ENCODE data around the gene ZNF747. TPM values are rescaled to one million over a fixed set of nuclear protein-coding genes. Genes with fewer than 3 reads are reported as not detected.

ZNF747 gene
- 3.1 to 5.1 TPM (median 4.6 TPM) in 5 replicates for total RNA-seq (2022; extraction: Qiagen RNA extraction; ENCODE audit: low read depth)

DNA sequence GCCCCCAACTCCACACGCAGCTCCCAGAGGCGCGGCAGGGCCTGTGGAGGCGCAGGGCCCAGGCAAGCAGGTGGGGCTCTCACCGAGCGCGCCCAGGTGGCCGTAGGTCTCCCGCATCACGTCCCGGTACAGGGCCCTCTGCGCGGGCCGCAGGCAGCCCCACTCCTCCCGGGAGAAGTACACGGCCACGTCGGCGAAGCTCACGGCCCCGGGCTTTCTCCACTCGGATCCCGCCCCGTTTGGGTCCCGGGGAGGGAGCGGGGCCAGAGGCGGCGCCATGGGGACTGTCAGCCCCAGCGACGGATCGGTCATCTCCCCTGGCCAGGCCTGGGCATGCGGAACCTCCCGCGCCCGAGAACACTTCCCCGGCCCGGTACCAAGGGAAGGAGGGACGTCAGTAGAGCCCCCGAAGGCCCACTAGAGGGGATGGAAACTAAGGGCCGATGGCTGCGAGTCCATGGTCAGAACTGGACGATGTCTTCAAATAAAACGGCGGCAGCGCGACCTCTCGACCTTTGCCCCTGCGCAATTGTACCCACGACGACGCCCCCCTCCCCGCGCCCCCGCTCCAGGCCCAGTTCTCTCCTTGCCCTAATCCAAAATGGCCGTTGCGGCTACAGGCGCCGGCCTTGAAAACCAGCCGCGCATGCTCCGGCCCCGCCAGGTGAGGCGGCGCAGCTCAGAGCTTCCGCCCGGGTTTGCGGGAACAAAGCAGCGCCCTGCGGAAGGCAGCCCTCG, at the start of gene ZNF747:
Gene ZNF747, minus strand, starts transcription at position 491 of the 738 bp plus-strand sequence. Its CDS starts 179 bp downstream, at position 312.

DNA sequence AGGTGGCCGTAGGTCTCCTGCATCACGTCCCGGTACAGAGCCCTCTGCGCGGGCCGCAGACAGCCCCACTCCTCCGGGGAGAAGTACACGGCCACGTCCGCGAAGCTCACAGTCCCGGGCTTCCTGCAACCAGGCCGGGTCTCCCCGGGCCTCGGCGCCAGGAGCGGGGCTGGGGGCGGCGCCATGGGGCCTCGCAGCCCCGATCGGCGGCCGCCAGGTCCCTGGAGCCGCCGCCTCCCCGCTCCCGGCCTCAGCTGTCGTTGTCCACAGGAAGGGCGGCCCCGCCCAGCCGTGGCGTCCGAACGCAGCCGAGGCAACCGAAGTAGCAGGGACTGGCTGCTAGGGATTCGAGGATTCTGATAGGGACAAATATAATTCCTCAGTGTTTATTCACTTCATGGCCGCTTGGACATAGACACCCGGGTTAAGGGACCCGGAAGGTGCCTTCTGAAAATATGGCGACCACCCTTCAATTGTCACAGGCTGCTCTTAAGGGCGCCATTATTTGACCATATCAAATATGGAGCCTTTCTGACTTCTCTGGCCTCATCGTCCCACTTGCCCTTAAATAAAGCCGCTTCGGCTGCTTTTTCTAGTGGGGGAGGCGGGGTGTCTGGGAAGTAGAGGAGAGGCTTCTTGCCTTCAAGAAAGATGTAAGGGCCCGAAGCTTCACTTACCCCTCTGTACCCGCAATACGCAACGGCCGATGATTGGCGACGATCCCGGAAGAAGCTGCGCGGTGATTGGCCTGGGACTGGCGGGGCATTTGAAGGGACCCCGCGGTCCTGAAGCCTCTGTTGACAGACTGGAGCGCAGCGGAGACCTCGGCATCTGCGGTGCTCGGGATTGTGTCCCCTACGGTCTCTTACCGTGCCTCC, 37.0 kb upstream of the ZNF747 start, which contains the start of gene ZNF688:
Gene ZNF688, minus strand, starts transcription at position 270 of the 878 bp plus-strand sequence. Its CDS starts 85 bp downstream, at position 185.

GRCh38 chr16:30557957-30558788, 23.5 kb upstream of the ZNF747 start, which contains the start of gene ZNF764:
Gene ZNF764 (minus strand): TSS chr16:30558374. CDS start chr16:30558182, 192 bp downstream.

DNA sequence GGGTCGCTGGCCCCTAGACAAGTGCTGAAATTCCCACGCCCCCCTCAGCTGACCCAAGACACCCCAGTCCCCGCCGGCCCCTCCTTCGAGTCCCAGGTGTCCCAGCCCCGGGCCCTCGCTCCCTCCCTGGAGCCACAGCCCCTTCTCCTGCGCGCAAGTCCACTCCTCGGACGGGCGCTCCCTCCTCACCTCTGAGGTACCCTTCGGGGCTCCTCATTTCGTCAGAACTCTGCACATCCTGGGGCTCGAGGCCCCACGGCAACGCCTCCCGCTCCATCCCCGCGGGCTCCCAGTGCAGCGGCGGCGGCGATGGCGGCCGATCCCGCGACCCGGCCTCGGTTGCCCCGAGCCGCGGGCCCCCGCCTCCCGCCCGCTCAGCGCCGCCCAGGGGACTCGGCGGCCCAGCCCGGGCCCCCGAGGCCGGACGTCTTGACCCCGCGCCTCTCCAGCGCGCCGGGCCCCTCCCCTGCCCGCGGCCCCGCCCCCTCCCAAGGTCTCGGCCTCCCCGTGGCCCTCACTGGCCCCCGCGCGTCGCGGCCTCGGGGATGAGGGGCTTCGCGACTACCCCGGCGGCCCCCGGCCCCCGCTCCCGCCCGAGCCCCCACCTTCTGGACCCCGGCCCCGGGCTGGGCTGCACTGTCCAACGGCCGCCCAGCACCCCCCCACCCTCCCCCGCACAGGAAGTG, 8.4 kb downstream of the ZNF747 start, which contains the start of gene ZNF768:
Gene ZNF768, minus strand, starts transcription at position 430 of the 686 bp plus-strand sequence. Its CDS starts 153 bp downstream, at position 277.

Other genes starting within 250 kb of the ZNF747 start
- gene CD2BP2, start 179.6 kb downstream of the ZNF747 start, total RNA-seq (2022; extraction: Qiagen RNA extraction; ENCODE audit: low read depth), result 64.0 to 69.6 TPM (median 67.1 TPM) in 5 replicates
- 26.5 to 36.6 TPM (median 31.8 TPM) in 5 replicates for gene TBC1D10B, start 164.4 kb downstream of the ZNF747 start, total RNA-seq (2022; extraction: Qiagen RNA extraction; ENCODE audit: low read depth)
- gene MYL11, start 160.1 kb downstream of the ZNF747 start, total RNA-seq (2022; extraction: Qiagen RNA extraction; ENCODE audit: low read depth), result 0.46 to 0.63 TPM (median 0.54 TPM) in 3 of 5 replicates, not detected in the others
- 1.4 to 2.2 TPM (median 1.7 TPM) in 5 replicates for gene SEPTIN1, start 152.3 kb downstream of the ZNF747 start, total RNA-seq (2022; extraction: Qiagen RNA extraction; ENCODE audit: low read depth)
- gene ZNF48, start 139.4 kb downstream of the ZNF747 start, total RNA-seq (2022; extraction: Qiagen RNA extraction; ENCODE audit: low read depth), result 11.9 to 12.9 TPM (median 12.4 TPM) in 5 replicates
- 3.7 to 6.2 TPM (median 5.4 TPM) in 5 replicates for gene ZNF771, start 127.3 kb downstream of the ZNF747 start, total RNA-seq (2022; extraction: Qiagen RNA extraction; ENCODE audit: low read depth)
- 115 to 143 TPM (median 137 TPM) in 5 replicates for gene DCTPP1, start 104.8 kb downstream of the ZNF747 start, total RNA-seq (2022; extraction: Qiagen RNA extraction; ENCODE audit: low read depth)
- 51.1 to 56.3 TPM (median 54.3 TPM) in 5 replicates for gene SEPHS2, start 89.0 kb downstream of the ZNF747 start, total RNA-seq (2022; extraction: Qiagen RNA extraction; ENCODE audit: low read depth)
- gene ITGAL, start 62.1 kb downstream of the ZNF747 start, total RNA-seq (2022; extraction: Qiagen RNA extraction; ENCODE audit: low read depth), result 0.12 to 0.28 TPM (median 0.21 TPM) in 4 of 5 replicates, not detected in the other
- 38.0 to 49.6 TPM (median 44.5 TPM) in 5 replicates for gene ZNF768, start 8.3 kb downstream of the ZNF747 start, total RNA-seq (2022; extraction: Qiagen RNA extraction; ENCODE audit: low read depth)
- gene ZNF764, start 23.5 kb upstream of the ZNF747 start, total RNA-seq (2022; extraction: Qiagen RNA extraction; ENCODE audit: low read depth), result 5.2 to 6.3 TPM (median 5.6 TPM) in 5 replicates
- gene ZNF688, start 36.9 kb upstream of the ZNF747 start, total RNA-seq (2022; extraction: Qiagen RNA extraction; ENCODE audit: low read depth), result 5.5 to 10.0 TPM (median 7.8 TPM) in 5 replicates
- gene ZNF785, start 50.8 kb upstream of the ZNF747 start, total RNA-seq (2022; extraction: Qiagen RNA extraction; ENCODE audit: low read depth), result not detected in 5 replicates
- gene ZNF689, start 75.5 kb upstream of the ZNF747 start, total RNA-seq (2022; extraction: Qiagen RNA extraction; ENCODE audit: low read depth), result 7.5 to 9.6 TPM (median 8.7 TPM) in 5 replicates
- 17.7 to 27.0 TPM (median 23.7 TPM) in 5 replicates for gene PRR14, start 116.1 kb upstream of the ZNF747 start, total RNA-seq (2022; extraction: Qiagen RNA extraction; ENCODE audit: low read depth)
- 33.6 to 48.2 TPM (median 42.9 TPM) in 5 replicates for gene FBRS, start 123.6 kb upstream of the ZNF747 start, total RNA-seq (2022; extraction: Qiagen RNA extraction; ENCODE audit: low read depth)
- 16.5 to 36.0 TPM (median 27.7 TPM) in 5 replicates for gene SRCAP, start 164.3 kb upstream of the ZNF747 start, total RNA-seq (2022; extraction: Qiagen RNA extraction; ENCODE audit: low read depth)
- gene PHKG2, start 213.6 kb upstream of the ZNF747 start, total RNA-seq (2022; extraction: Qiagen RNA extraction; ENCODE audit: low read depth), result 20.6 to 29.8 TPM (median 23.1 TPM) in 5 replicates
- 6.9 to 9.1 TPM (median 8.2 TPM) in 5 replicates for gene CFAP119, start 227.2 kb upstream of the ZNF747 start, total RNA-seq (2022; extraction: Qiagen RNA extraction; ENCODE audit: low read depth)
- 63.7 to 91.5 TPM (median 86.1 TPM) in 5 replicates for gene RNF40, start 227.5 kb upstream of the ZNF747 start, total RNA-seq (2022; extraction: Qiagen RNA extraction; ENCODE audit: low read depth)